ENCODE data around the gene MYZAP. TPM values are rescaled to one million over a fixed set of nuclear protein-coding genes. Genes with fewer than 3 reads are reported as not detected.

The MYZAP gene
- total RNA-seq, 1 experiment from 2014 or later, result 0.63 TPM

DNA sequence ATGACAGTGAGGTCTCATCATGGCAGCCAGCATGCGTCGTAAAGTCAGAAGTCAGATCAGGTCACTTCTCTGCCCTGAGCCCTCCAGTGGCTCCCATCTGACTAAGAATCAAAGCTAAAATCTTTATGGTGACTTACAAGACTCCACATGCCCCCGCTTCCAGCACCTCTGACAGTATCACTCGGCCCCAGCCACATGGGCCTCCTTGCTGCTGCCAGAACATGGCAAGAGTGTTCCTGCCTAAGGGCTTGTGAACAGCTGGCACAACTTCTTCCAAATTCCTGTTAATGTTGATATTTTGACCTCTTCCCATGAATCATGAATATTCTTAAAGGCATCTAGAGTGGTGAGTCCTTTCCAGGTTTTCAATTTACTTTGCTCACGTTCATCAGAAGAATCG lies 135.3 kb downstream of the MYZAP start:
- Histone ChIP-seq H3K14ac (ENCODE audit: insufficient read depth, low read length) (no peak overlapping the region), H3K18ac (ENCODE audit: insufficient read length, low read depth, low read length) (no peak overlapping the region), H4K20me1 (ENCODE audit: control insufficient read depth, insufficient read depth, insufficient read length) (no peaks in the 10 kb centered on the region), H4K5ac (ENCODE audit: insufficient read length, low read depth, low read length) (no peak overlapping the region), H4K8ac (replicated peaks; ENCODE audit: insufficient read length, low read depth, low read length) (no peak overlapping the region), H2BK20ac (ENCODE audit: low read depth, low read length, poor library complexity, severe bottlenecking) (no peak overlapping the region), H3K79me2 (ENCODE audit: insufficient read depth, low read length) (no peaks in the 10 kb centered on the region), H2BK120ac (ENCODE audit: low read depth, low read length, poor library complexity, severe bottlenecking) (no peak overlapping the region), H3K23me2 (ENCODE audit: insufficient read length, low read depth, low read length, poor library complexity, severe bottlenecking) (no peaks in the 10 kb centered on the region), H2BK12ac (ENCODE audit: insufficient read length, low read depth, low read length) (no peak overlapping the region), H3K27me3 (ENCODE audit: insufficient read depth, low read length) (no peaks in the 10 kb centered on the region), H3K4me1 (ENCODE audit: insufficient read depth, low read length) (no peaks in the 10 kb centered on the region), H3K9ac (ENCODE audit: extremely low read depth, insufficient read length, low read length) (no peak overlapping the region), H2AFZ (ENCODE audit: low read length) (no peak overlapping the region), H3K56ac (ENCODE audit: insufficient read length, low read depth, low read length) (no peak overlapping the region), H2BK5ac (ENCODE audit: insufficient read length, low read length) (no peak overlapping the region), H3K4ac (ENCODE audit: low read depth, low read length) (no peak overlapping the region), H2BK15ac (ENCODE audit: low read depth, low read length) (no peak overlapping the region), H4K91ac (ENCODE audit: insufficient read length, low read depth, low read length) (no peak overlapping the region), H3K4me2 (ENCODE audit: insufficient read depth, insufficient read length, low read length) (no peak overlapping the region), H3K79me1 (ENCODE audit: insufficient read depth, low read depth, low read length, poor library complexity, severe bottlenecking) (no peaks in the 10 kb centered on the region), H3K23ac (ENCODE audit: insufficient read length, low read depth, low read length) (no peak overlapping the region), H3K27ac (ENCODE audit: insufficient read length, low read depth, low read length) (no peak overlapping the region), H3T11ph (ENCODE audit: low read length) (no peak overlapping the region), H3K9me3 (ENCODE audit: control insufficient read depth, low read depth, low read length) (no peaks in the 10 kb centered on the region), H2AK5ac (ENCODE audit: insufficient read length, low read length) (no peak overlapping the region)
- Mint-ChIP-seq H3K4me1 (peaks cover 4 to 7% of the 10 kb centered on the region in 2 experiments; a peak in 3 of 4 replicates), H3K27me3 (ENCODE audit: low read depth) (no peaks in the 10 kb centered on the region), H3K9me3 (peaks cover 0 to 8% of the 10 kb centered on the region in 2 experiments; a peak in 4 of 5 replicates), H3K4me3 (no peak overlapping the region), H3K36me3 (ENCODE audit: insufficient read depth in 1 of 3, low read depth in 3 of 3) (peaks cover 0 to 4% (median 0%) of the 10 kb centered on the region in 3 experiments; a peak in 1 of 7 replicates), H3K27ac (no peak overlapping the region)
- TF ChIP-seq, protein P1, sequence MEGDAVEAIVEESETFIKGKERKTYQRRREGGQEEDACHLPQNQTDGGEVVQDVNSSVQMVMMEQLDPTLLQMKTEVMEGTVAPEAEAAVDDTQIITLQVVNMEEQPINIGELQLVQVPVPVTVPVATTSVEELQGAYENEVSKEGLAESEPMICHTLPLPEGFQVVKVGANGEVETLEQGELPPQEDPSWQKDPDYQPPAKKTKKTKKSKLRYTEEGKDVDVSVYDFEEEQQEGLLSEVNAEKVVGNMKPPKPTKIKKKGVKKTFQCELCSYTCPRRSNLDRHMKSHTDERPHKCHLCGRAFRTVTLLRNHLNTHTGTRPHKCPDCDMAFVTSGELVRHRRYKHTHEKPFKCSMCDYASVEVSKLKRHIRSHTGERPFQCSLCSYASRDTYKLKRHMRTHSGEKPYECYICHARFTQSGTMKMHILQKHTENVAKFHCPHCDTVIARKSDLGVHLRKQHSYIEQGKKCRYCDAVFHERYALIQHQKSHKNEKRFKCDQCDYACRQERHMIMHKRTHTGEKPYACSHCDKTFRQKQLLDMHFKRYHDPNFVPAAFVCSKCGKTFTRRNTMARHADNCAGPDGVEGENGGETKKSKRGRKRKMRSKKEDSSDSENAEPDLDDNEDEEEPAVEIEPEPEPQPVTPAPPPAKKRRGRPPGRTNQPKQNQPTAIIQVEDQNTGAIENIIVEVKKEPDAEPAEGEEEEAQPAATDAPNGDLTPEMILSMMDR (conservative IDR thresholded peaks at IDR 0.05), result no peak
- no CpG with 5 or more reads among the region's 6 CpGs for WGBS (ENCODE audit: extremely low coverage, insufficient read length, low lambda C conversion rate)
- no peak for DNase-seq
